ENCODE measurements around the gene CHAD. TPM values are rescaled to one million over a fixed set of nuclear protein-coding genes. Genes with fewer than 3 reads are reported as not detected.

CHAD gene
- total and polyA plus RNA-seq, 2 donors (not counting 3 experiments of a cell fraction or from before 2014, with no cell fraction given), result not detected

- peak overlapping the region; percentile 43 for H3K27ac ChIP-seq (ENCODE audit: insufficient read depth, low read depth, low read length)
- peak overlapping the region; percentile 60 for H3K4me2 ChIP-seq (ENCODE audit: insufficient read depth, low read length)
- intact Hi-C loops (cut with micrococcal nuclease), result no loop called here
- H3K9me3 ChIP-seq (replicated peaks; ENCODE audit: control insufficient read depth, insufficient read depth, low read length), result no peaks in the 10 kb centered on the region
- H3K4me3 ChIP-seq (replicated peaks in 1 of 3; ENCODE audit: insufficient read depth in 1 of 3, low read depth in 1 of 3, low read length in 3 of 3), result no peak overlapping the region
- dilution Hi-C loops (cut with MboI; ENCODE audit: extremely low pct_ligation_motif_present, low sequenced_read_pairs), result no loop called here
- peak overlapping the region; percentile 61 for H2AFZ ChIP-seq (ENCODE audit: low read depth, low read length)
- peak; percentile 83 for DNase-seq (ENCODE audit: low read depth, low spot score)
- H3K4me1 ChIP-seq (ENCODE audit: control insufficient read depth, extremely low read depth, insufficient read depth, low read length), result peaks cover 41% of the 10 kb centered on the region
- ChIA-PET CTCF (interaction anchor here (0.6 to 1.5 kb wide), 2 partner anchors 11 to 27 kb away, joined by 3 to 5 read pairs; partner anchors contain the start of gene LRRC59), POLR2A (interaction anchor here (0.6 kb wide), 1 partner anchor 12 kb away, joined by 3 read pairs; no protein-coding TSS in a partner anchor)
- H3K36me3 ChIP-seq (ENCODE audit: control insufficient read depth in 2 of 2, extremely low read depth in 1 of 2, insufficient read depth in 2 of 2, low read length in 2 of 2), result no peaks in the 10 kb centered on the region
- FAIRE-seq, result peak; percentile 88
- no peaks in the 10 kb centered on the region for H3K27me3 ChIP-seq (ENCODE audit: control insufficient read depth in 2 of 2, insufficient read depth in 2 of 2, low read length in 2 of 2)
- H3K79me2 ChIP-seq (ENCODE audit: control insufficient read depth, insufficient read depth, low read length), result no peaks in the 10 kb centered on the region
- no peak overlapping the region for H3K9ac ChIP-seq (replicated peaks; ENCODE audit: extremely low read depth, insufficient read depth, low read length)
- no peak for TF ChIP-seq POLR2A (IDR thresholded peaks at IDR 0.05; ENCODE audit: low read depth, low read length)
- TF ChIP-seq MAX (IDR thresholded peaks at IDR 0.05; ENCODE audit: insufficient read depth, insufficient read length), result no peak
- no peak for TF ChIP-seq POLR2AphosphoS5 (IDR thresholded peaks at IDR 0.05; ENCODE audit: insufficient read depth, low read depth, low read length)
- peak; percentile 37 for TF ChIP-seq JUN (IDR thresholded peaks at IDR 0.05; ENCODE audit: borderline replicate concordance, insufficient read depth, insufficient read length, low read depth)
- TF ChIP-seq EZH2 (IDR thresholded peaks at IDR 0.05; ENCODE audit: borderline replicate concordance, low read depth, low read length, severe bottlenecking), result no peak
- TF ChIP-seq GATA2 (IDR thresholded peaks at IDR 0.05; ENCODE audit: insufficient read depth, insufficient read length, low read depth, low read length), result no peak
- peak; percentile 60 for TF ChIP-seq FOS (IDR thresholded peaks at IDR 0.05; ENCODE audit: borderline replicate concordance, insufficient read depth, low read length)
- no peaks in the 10 kb centered on the region for H3K9me1 ChIP-seq (replicated peaks; ENCODE audit: control insufficient read depth, extremely low read depth, insufficient read depth, low read length)
- no peaks in the 10 kb centered on the region for H4K20me1 ChIP-seq (replicated peaks; ENCODE audit: control insufficient read depth, extremely low read depth, insufficient read depth, low read length)
- no TSS peak for BruUV-seq (replicated peaks)
These were observed 45.0 kb downstream of the CHAD start for GRCh38 chr17:50423553-50424159.

- intact Hi-C loops (cut with micrococcal nuclease), result no loop called here
- H2AFZ ChIP-seq (ENCODE audit: low read depth, low read length), result no peak overlapping the region
- dilution Hi-C loops (cut with MboI; ENCODE audit: extremely low pct_ligation_motif_present, low sequenced_read_pairs), result no loop called here
These were observed 45.9 kb downstream of the CHAD start for GRCh38 chr17:50422738-50423137.

More at GRCh38 chr17:50422738-50423137, 45.9 kb downstream of the CHAD start:
- no peak for FAIRE-seq
- DNase-seq (ENCODE audit: low read depth, low spot score), result no peak
- H3K4me1 ChIP-seq (ENCODE audit: control insufficient read depth, extremely low read depth, insufficient read depth, low read length), result peaks cover 41% of the 10 kb centered on the region
- no peak for TF ChIP-seq MAX (IDR thresholded peaks at IDR 0.05; ENCODE audit: insufficient read depth, insufficient read length)
- TF ChIP-seq CTCF (IDR thresholded peaks at IDR 0.05; ENCODE audit: extremely low read depth in 1 of 2, insufficient read depth in 1 of 2, low read depth in 1 of 2, low read length in 2 of 2), result no peak
- TF ChIP-seq JUN (IDR thresholded peaks at IDR 0.05; ENCODE audit: borderline replicate concordance, insufficient read depth, insufficient read length, low read depth), result no peak
- no peak for TF ChIP-seq MYC (IDR thresholded peaks at IDR 0.05; ENCODE audit: low read depth, low read length)
- no peak for TF ChIP-seq FOS (IDR thresholded peaks at IDR 0.05; ENCODE audit: borderline replicate concordance, insufficient read depth, low read length)
- TF ChIP-seq EZH2 (IDR thresholded peaks at IDR 0.05; ENCODE audit: borderline replicate concordance, low read depth, low read length, severe bottlenecking), result no peak
- no peak for TF ChIP-seq GATA2 (IDR thresholded peaks at IDR 0.05; ENCODE audit: insufficient read depth, insufficient read length, low read depth, low read length)
- no peak overlapping the region for H3K4me2 ChIP-seq (ENCODE audit: insufficient read depth, low read length)
- no peaks in the 10 kb centered on the region for H4K20me1 ChIP-seq (replicated peaks; ENCODE audit: control insufficient read depth, extremely low read depth, insufficient read depth, low read length)
- H3K36me3 ChIP-seq (ENCODE audit: control insufficient read depth in 2 of 2, extremely low read depth in 1 of 2, insufficient read depth in 2 of 2, low read length in 2 of 2), result no peaks in the 10 kb centered on the region
- no peaks in the 10 kb centered on the region for H3K27me3 ChIP-seq (ENCODE audit: control insufficient read depth in 2 of 2, insufficient read depth in 2 of 2, low read length in 2 of 2)
- H3K79me2 ChIP-seq (ENCODE audit: control insufficient read depth, insufficient read depth, low read length), result no peaks in the 10 kb centered on the region
- H3K4me3 ChIP-seq (replicated peaks in 1 of 3; ENCODE audit: insufficient read depth in 1 of 3, low read depth in 1 of 3, low read length in 3 of 3), result no peak overlapping the region
- H3K9me1 ChIP-seq (replicated peaks; ENCODE audit: control insufficient read depth, extremely low read depth, insufficient read depth, low read length), result no peaks in the 10 kb centered on the region
- BruUV-seq (replicated peaks), result no TSS peak
- ChIA-PET POLR2A (no interaction called here), CTCF (interaction anchor here (1.7 to 2.4 kb wide), 2 partner anchors 24 to 25 kb away, joined by 7 to 21 read pairs; partner anchors contain the start of gene LRRC59)
- H3K9me3 ChIP-seq (replicated peaks; ENCODE audit: control insufficient read depth, insufficient read depth, low read length), result no peaks in the 10 kb centered on the region
- H3K9ac ChIP-seq (replicated peaks; ENCODE audit: extremely low read depth, insufficient read depth, low read length), result no peak overlapping the region
- H3K27ac ChIP-seq (ENCODE audit: insufficient read depth, low read depth, low read length), result no peak overlapping the region
